Measurements from ENCODE around the gene PTEN.
"Not testable (repeated sequence)": the region's sequence is repeated elsewhere in the genome, so short reads cannot be mapped to it uniquely, and the experiment has no call there.

The PTEN gene

GRCh38 chr10:87869773-87870551, 6.5 kb downstream of the PTEN start:
- no peak for DNase-seq (ENCODE audit: low read depth in 1 of 2, low spot score in 1 of 2)

GRCh38 chr10:87872828-87873227, 9.4 kb downstream of the PTEN start:
- no peak for DNase-seq (ENCODE audit: low read depth in 1 of 2, low spot score in 1 of 2)

- DNase-seq (ENCODE audit: low read depth in 1 of 2, low spot score in 1 of 2): no peak
Observed at GRCh38 chr10:87873656-87874055, 10.2 kb downstream of the PTEN start.

- DNase-seq (ENCODE audit: low read depth in 1 of 2, low spot score in 1 of 2): no peak
Observed at GRCh38 chr10:87875929-87876571, 12.6 kb downstream of the PTEN start.

GRCh38 chr10:87878664-87879459, 15.4 kb downstream of the PTEN start:
- DNase-seq (ENCODE audit: low read depth in 1 of 2, low spot score in 1 of 2): no peak

GRCh38 chr10:87880336-87880735, 16.9 kb downstream of the PTEN start:
- DNase-seq (ENCODE audit: low read depth in 1 of 2, low spot score in 1 of 2): no peak

GRCh38 chr10:87881373-87882059, 18.1 kb downstream of the PTEN start:
- DNase-seq (ENCODE audit: low read depth in 1 of 2, low spot score in 1 of 2): not testable (repeated sequence)

GRCh38 chr10:87882555-87883294, 19.3 kb downstream of the PTEN start:
- no peak for DNase-seq (ENCODE audit: low read depth in 1 of 2, low spot score in 1 of 2)

GRCh38 chr10:87886635-87887034, 23.2 kb downstream of the PTEN start:
- no peak for DNase-seq (ENCODE audit: low read depth in 1 of 2, low spot score in 1 of 2)

GRCh38 chr10:87887146-87887545, 23.7 kb downstream of the PTEN start:
- no peak for DNase-seq (ENCODE audit: low read depth in 1 of 2, low spot score in 1 of 2)

GRCh38 chr10:87887548-87888289, 24.3 kb downstream of the PTEN start:
- DNase-seq (ENCODE audit: low read depth in 1 of 2, low spot score in 1 of 2): no peak

- no peak for DNase-seq (ENCODE audit: low read depth in 1 of 2, low spot score in 1 of 2)
Observed at GRCh38 chr10:87895430-87895829, 32.0 kb downstream of the PTEN start.

- DNase-seq (ENCODE audit: low read depth in 1 of 2, low spot score in 1 of 2): no peak
Observed at GRCh38 chr10:87896216-87896615, 32.8 kb downstream of the PTEN start.

- not testable (repeated sequence) for DNase-seq (ENCODE audit: low read depth in 1 of 2, low spot score in 1 of 2)
Observed at GRCh38 chr10:87897957-87898356, 34.5 kb downstream of the PTEN start.

GRCh38 chr10:87903396-87903795, 40.0 kb downstream of the PTEN start:
- DNase-seq (ENCODE audit: low read depth in 1 of 2, low spot score in 1 of 2): not testable (repeated sequence)

- no peak for DNase-seq (ENCODE audit: low read depth in 1 of 2, low spot score in 1 of 2)
Observed at GRCh38 chr10:87913156-87913921, 49.9 kb downstream of the PTEN start.

- DNase-seq (ENCODE audit: low read depth in 1 of 2, low spot score in 1 of 2): no peak
Observed at GRCh38 chr10:87915406-87915805, 52.0 kb downstream of the PTEN start.

- no peak for DNase-seq (ENCODE audit: low read depth in 1 of 2, low spot score in 1 of 2)
Observed at GRCh38 chr10:87915989-87916388, 52.6 kb downstream of the PTEN start.

GRCh38 chr10:87916515-87916914, 53.1 kb downstream of the PTEN start:
- no peak for DNase-seq (ENCODE audit: low read depth in 1 of 2, low spot score in 1 of 2)
